WTC11 (cell line): Measurements from ENCODE around the gene KIF6.

Experiments
- E2F4 ChIP-seq: sonication (generic); formaldehyde crosslinking; IDR thresholded peaks from 2 replicates; pipeline ENCODE4 v1.8.1; 2022; ENCODE audit warnings: low read depth, mild to moderate bottlenecking, moderate library complexity, missing genetic modification reagents, borderline replicate concordance
- USF2 ChIP-seq: sonication (generic); formaldehyde crosslinking; IDR thresholded peaks from 2 replicates; pipeline ENCODE4 v1.8.1; 2023; ENCODE audit warnings: mild to moderate bottlenecking, missing genetic modification reagents, moderate library complexity

GRCh38 chr6:39521958-39522357 is 203.2 kb downstream of the KIF6 start:
- no peak for TF ChIP-seq USF2 (CRISPR knock-in tag)
- no peak for TF ChIP-seq E2F4 (CRISPR knock-in tag)
